ENCODE data around the gene GPC3. TPM values are rescaled to one million over a fixed set of nuclear protein-coding genes. Genes with fewer than 3 reads are reported as not detected.

The GPC3 gene
- polyA plus RNA-seq, 2 of the 4 experiments (the other 2 are of a cell fraction), result not detected

GRCh38 chrX:133533249-133533648 lies 452.1 kb downstream of the GPC3 start:
- no peak for DNase-seq (ENCODE audit: low read depth in 1 of 2, low spot score in 1 of 2)
- no peak overlapping the region for H3K4me2 ChIP-seq
- no peak overlapping the region for H3K4me3 ChIP-seq
- TF ChIP-seq ZFP36 (IDR thresholded peaks at IDR 0.05; ENCODE audit: borderline replicate concordance, partially characterized antibody) (no peak), NFE2L2 (conservative IDR thresholded peaks at IDR 0.05; ENCODE audit: low read length) (no peak)
- CTCF ChIA-PET, result interaction anchor here (1.3 kb wide), 1 partner anchor 10 kb away, joined by 3 read pairs; no protein-coding TSS in a partner anchor
- no peak for FAIRE-seq
- POLR2A ChIA-PET, result no interaction called here
- no peaks in the 10 kb centered on the region for H3K4me1 ChIP-seq
- WGBS (ENCODE audit: missing lambda C conversion rate), result 0% methylated on average over 2 of the region's 3 CpGs
- no peak for ATAC-seq
- H3K9me3 ChIP-seq, result no peaks in the 10 kb centered on the region
- no peak overlapping the region for H3K27ac ChIP-seq

GRCh38 chrX:133530960-133531359 lies 454.4 kb downstream of the GPC3 start:
- Histone ChIP-seq H3K4me1 (no peaks in the 10 kb centered on the region), H3K9me3 (no peaks in the 10 kb centered on the region), H3K4me2 (no peak overlapping the region), H3K27ac (no peak overlapping the region), H3K4me3 (no peak overlapping the region)
- DNase-seq (ENCODE audit: low read depth in 1 of 2, low spot score in 1 of 2) (no peak), ATAC-seq (no peak), FAIRE-seq (no peak)
- TF ChIP-seq EHMT2 (IDR thresholded peaks at IDR 0.05; ENCODE audit: low read depth) (no peak), REST (IDR thresholded peaks at IDR 0.05) (no peak), ELK1 (IDR thresholded peaks at IDR 0.05; ENCODE audit: low read depth, low read length) (no peak), CHD2 (IDR thresholded peaks at IDR 0.05; ENCODE audit: low read length, partially characterized antibody) (no peak), HES2 (IDR thresholded peaks at IDR 0.05) (no peak), PBX3 (IDR thresholded peaks at IDR 0.05) (no peak), ZSCAN20 (CRISPR knock-in tag; IDR thresholded peaks at IDR 0.05) (no peak), ZNF302 (CRISPR knock-in tag; IDR thresholded peaks at IDR 0.05) (no peak), MAX (IDR thresholded peaks at IDR 0.05) (no peak), PHF8 (IDR thresholded peaks at IDR 0.05; ENCODE audit: borderline replicate concordance, low read depth) (no peak), HMGXB4 (CRISPR knock-in tag; IDR thresholded peaks at IDR 0.05; ENCODE audit: borderline replicate concordance) (no peak), ESRRA (IDR thresholded peaks at IDR 0.05; ENCODE audit: borderline replicate concordance, low read length) (no peak), SREBF2 (IDR thresholded peaks at IDR 0.05) (no peak), JUNB (IDR thresholded peaks at IDR 0.05) (no peak), BHLHE40 (IDR thresholded peaks at IDR 0.05; ENCODE audit: low read depth, low read length) (no peak), NFE2L2 (conservative IDR thresholded peaks at IDR 0.05; ENCODE audit: low read length) (no peak), CHD4 (IDR thresholded peaks at IDR 0.05; ENCODE audit: borderline replicate concordance) (no peak)
- ChIA-PET POLR2A (no interaction called here), CTCF (no interaction called here)
- WGBS (ENCODE audit: missing lambda C conversion rate), result 27% methylated on average over 5 of the region's 6 CpGs
